Measurements from ENCODE around the gene SMIM24. TPM values are rescaled to one million over a fixed set of nuclear protein-coding genes. Genes with fewer than 3 reads are reported as not detected.
A peak's percentile ranks its signal among the peaks of the same experiment; 100 is the strongest.

Gene SMIM24
- total RNA-seq, 1 donor from 2014 or later = not detected

GRCh38 chr19:3426433-3426832, 53.9 kb downstream of the SMIM24 start:
- Histone ChIP-seq H3K27me3 (no peaks in the 10 kb centered on the region), H3K9me3 (no peaks in the 10 kb centered on the region), H3K4me1 (peaks cover 15 to 38% of the 10 kb centered on the region in 2 donors), H3K4me3 (no peak overlapping the region), H3K36me3 (peaks cover 15 to 22% of the 10 kb centered on the region in 2 donors), H3K27ac (peak overlapping the region; percentile 23 to 87)
- TF ChIP-seq CTCF (IDR thresholded peaks at IDR 0.05) = no peak
- no peak for DNase-seq (ENCODE audit: low spot score in 2 of 2)
- intact Hi-C loops (cut with DNase I) = no loop called here

Other genes starting within 250 kb of the SMIM24 start
- 194 TPM for gene NFIC, start 113.9 kb downstream of the SMIM24 start, total RNA-seq
- gene SMIM44, start 2.9 kb upstream of the SMIM24 start, total RNA-seq = not detected
- gene DOHH, start 20.1 kb upstream of the SMIM24 start, total RNA-seq = 40.9 TPM
- gene FZR1, start 25.8 kb upstream of the SMIM24 start, total RNA-seq = 56.8 TPM
- gene TEKTIP1, start 58.6 kb upstream of the SMIM24 start, total RNA-seq = not detected
- gene MFSD12, start 77.1 kb upstream of the SMIM24 start, total RNA-seq = 133 TPM
- gene HMG20B, start 92.4 kb upstream of the SMIM24 start, total RNA-seq = 149 TPM
- gene GIPC3, start 105.0 kb upstream of the SMIM24 start, total RNA-seq = 6.1 TPM
- gene TBXA2R, start 126.3 kb upstream of the SMIM24 start, total RNA-seq = 37.8 TPM
- 57.6 TPM for gene CACTIN, start 146.3 kb upstream of the SMIM24 start, total RNA-seq
- gene PIP5K1C, start 219.9 kb upstream of the SMIM24 start, total RNA-seq = 87.3 TPM
- 12.6 TPM for gene TJP3, start 227.9 kb upstream of the SMIM24 start, total RNA-seq